NOMO-1 treated with DMSO at 0.1 percent for 48 hours (cell line): ENCODE data around the gene NXF1.
"Not testable (repeated sequence)": the region's sequence is repeated elsewhere in the genome, so short reads cannot be mapped to it uniquely, and the experiment has no call there.

ENCODE experiments used
- DNase-seq: peaks from one replicate; lab custom pipeline; 2025; ENCODE audit not compliant: unreplicated experiment; lab: John Stamatoyannopoulos, UW

Gene NXF1

DNA sequence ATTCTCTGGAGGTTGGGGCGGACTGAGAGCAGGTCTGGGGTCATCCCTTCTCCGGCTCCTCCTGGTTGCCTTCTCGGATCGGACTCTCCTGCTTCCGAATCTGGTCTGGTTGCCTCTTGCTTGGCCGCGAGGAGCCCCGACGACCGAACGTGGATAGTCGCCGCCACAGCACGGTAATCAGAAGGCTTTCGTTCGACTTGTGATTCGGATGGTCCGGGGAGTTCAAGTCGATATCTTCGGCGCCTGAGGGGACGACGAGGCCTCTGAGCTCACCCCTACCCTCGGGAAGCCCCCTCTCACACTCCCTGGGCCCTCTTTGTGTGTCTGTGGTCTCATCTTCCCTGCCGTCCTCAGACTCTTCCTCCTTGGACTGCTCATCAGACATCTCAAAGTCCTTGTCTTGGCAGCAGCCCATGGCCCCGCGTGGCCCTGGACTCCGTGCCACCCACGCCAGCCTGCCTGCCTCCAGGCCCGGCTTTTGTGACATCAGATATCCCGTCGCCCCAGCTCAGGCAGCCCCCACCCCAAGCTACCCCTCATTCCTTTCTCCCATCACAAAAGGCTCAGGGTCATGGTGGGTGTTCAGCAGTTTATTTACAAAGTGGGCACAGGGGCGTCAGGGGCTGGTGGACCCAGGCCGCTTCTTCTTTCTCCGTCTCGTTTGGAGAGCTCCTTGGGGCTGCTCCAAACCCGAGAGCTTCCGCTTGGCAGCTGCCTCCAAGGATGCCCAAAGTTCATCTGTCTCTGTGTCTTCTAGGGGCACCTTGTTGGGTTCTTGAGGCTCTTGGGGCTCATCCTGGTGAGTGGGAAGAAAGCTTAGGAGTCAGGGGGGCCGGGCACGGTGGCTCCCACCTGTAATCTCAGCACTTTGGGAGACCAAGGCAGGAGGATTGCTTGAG lies 27.3 kb upstream of the NXF1 start, which contains the start of gene TEX54:
TEX54 (minus strand) TSS at position 506 of the 899 bp plus-strand sequence.
- DNase-seq: no peak

DNA sequence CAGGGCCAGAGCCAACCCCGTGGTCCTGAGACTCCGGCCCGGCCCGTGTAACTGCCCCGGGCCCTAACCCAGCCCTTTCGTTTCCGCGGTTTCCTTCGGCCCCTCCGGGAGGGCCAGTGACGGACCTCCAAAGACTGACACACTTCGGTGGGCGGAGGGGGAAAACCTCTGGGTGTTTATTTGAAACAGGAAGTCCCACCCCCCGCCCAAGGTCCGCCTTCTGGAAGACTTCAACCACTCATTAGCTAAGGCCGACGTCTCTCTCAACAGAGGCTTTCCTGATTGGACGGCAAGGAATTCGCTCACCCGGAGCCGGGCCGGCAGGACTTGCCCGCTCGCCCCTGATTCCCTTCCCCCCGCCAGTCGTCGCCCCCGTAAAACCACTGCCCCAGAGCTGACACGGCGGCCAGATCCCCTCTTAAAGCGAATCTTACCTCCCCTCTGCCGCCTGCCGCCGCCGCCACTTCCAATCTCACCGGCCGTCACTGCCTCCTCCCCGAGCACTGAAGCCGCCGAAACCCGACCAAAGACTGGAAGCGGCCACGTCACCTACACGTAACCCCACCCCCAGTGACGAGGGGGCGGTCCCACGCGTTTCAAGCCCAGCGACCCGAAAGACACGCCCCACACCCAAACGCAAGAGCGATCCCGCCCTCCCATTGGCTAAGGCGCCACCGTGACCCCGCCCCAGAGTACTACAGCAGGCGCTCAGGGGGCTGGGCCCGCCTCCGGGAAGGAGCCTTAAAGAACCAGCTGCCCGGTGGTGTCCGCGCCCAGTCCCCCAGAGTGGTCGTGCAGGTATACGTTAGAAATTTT lies 26.5 kb upstream of the NXF1 start, which contains the start of gene STX5:
STX5 (minus strand) TSS at position 532 of the 816 bp plus-strand sequence. CDS start 808 bp downstream, outside the sequence.
- peak; percentile 97 for DNase-seq

DNA sequence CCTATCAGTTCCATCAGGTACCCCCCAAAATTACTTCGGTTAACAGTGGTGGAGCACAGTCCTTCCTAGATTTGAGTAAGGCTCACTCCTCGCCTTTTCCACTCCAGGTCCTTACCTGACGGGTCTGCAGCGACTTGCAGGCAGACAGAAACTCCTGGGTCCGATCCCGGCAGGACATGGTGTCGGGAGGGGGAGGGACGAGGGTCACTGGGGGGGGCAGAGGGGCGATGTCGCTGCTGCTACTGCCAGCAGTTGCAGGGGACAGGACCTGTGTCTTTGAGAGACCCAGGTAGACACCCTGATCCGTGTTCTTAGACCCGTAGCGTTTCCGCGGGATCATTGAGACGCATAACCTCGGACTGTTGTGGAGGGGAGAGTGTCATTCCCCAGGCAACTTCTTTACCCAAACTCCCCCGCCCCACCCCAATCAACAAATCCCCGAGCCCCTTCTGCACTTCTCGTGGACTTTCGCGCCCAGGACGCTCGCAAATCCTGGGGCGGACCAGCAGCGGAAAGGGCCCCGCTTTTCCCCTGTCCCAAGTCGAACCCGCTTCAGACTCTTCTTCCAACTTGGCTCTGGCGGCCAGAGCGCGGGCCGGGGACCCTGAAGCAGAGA lies 25.8 kb upstream of the NXF1 start:
- DNase-seq: no peak

DNA sequence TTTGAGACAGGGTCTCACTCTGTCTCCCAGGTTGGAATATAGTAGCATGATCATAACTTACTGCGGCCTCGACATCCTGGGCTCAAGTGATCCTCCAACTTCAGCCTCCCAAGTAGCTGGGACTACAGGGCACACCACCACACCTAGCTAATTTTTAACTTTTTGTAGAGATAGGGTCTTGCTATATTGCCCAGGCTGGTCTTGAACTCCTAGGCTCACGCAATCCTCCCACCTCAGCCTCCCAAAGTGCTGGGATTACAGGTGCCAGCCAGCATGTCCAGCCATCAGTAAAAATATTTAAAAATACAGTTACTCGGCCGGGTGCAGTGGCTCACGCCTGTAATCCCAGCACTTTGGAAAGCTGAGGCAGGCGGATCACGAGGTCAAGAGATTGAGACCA lies 22.9 kb upstream of the NXF1 start:
- DNase-seq: not testable (repeated sequence)

DNA sequence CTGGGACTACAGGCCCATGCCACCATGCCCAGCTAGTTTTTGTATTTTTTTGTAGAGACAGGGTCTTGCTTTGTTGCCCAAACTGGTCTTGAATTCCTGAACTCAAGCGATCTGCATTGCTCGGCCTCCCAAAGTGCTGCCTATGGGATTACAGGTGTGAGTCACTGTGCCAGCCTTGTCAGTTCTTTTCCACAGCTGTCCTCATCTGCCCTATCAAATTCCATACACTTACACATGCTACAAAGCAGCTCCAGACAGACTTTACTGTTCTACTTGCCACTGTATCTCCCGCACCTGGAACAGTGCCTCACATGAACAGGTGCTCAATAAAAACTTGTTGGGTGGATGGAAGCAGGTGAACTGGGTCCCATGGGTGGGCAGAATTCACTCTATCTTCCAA lies 18.4 kb upstream of the NXF1 start:
- DNase-seq: no peak

DNA sequence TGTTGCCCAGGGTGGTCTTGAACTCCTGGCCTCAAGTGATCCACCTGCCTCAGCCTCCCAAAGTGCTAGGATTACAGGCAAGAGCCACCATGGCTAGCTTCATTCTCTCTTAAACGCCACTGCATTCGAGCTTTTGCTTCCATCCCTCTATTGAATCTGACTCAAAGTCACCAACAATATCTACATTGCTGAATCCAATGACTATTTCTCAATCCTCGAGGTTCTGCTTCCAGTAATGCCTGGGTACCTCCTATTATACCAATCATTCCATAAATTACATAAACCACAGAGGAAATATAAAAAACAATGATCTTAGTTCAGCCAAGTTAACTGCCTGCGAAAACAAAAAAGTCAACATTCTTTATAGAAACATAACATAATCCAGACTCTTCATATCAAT lies 11.9 kb upstream of the NXF1 start:
- DNase-seq: no peak

DNA sequence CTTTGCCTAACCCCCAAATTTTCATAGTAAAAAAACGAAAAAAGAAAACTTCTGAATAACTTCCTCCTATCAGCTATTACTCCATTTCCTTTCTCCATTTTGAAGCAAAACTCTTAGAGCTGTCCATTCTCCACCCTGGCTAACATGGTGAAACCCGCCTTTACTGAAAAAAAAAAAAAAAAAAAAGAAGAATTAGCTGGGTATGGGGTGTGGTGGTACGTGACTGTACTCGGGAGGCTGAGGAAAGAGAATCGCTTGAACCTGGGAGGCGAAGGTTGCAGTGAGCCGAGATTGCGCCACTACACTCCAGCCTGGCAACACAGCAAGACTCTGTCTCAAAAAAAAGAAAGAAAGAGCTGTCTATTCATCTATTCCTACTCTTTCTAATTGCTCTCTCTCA lies 11.3 kb upstream of the NXF1 start:
- DNase-seq: peak; percentile 90

DNA sequence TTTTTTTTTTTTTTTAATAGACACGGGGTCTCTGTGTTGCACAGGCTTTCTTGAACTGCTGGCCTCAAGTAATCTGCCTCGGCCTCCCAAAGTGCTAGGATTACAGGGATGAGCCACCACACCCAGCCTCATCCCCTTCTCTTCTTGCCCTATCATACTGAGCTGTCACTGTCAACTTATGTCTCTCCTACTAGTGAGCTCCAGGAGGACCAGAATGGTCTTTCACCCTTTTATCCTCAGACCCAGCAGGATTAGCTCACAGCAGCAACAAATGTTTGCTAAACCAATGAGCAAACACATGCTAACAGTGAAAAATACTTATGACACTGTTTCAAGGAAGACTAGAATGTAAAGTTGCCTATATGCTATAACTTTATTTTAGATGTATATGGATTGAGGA lies 6.4 kb upstream of the NXF1 start:
- no peak for DNase-seq

DNA sequence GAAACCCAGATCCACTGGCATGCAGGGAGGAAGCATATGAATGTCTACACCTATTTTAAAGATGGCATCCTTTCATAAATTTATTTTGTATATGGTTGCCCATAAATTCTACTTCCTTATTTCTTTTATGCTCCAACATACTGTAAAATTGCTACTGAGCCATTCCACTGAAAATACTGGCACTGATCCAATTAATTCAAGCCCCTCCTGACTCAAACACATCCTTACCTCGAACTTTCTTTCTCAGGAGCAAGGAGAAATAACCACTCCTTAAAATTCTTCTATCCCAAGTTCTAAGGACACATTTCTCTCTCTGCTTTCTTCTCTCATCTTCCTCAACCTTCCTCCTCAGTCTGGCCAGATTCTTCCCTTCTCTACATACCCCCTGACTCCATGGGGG lies 5.5 kb upstream of the NXF1 start:
- no peak for DNase-seq

DNA sequence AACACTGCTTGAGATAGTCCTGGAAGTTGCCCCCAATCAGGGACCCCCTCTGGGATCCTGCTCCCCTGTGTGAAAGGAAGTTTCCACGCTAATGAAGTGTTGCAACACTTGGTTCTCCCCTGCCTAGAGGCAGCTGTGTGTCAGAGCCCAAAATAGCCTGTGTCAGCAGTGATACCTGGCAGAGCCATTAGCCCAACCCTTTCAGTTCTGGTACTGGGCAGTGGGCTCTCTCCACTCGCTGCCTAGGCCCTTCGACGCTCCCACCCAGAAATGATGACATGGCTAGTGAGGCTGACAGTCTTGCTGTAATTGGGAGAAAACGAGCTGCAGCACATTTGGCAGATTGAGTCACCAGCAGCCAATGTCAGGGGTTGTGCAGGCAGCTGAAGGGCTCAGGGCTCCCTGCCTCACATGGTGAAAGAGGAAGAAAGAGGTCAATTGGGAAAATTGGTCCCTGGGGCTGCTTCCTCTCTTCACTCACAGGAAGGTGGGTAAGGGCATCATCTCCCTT lies 1.4 kb upstream of the NXF1 start:
- peak; percentile 89 for DNase-seq

DNA sequence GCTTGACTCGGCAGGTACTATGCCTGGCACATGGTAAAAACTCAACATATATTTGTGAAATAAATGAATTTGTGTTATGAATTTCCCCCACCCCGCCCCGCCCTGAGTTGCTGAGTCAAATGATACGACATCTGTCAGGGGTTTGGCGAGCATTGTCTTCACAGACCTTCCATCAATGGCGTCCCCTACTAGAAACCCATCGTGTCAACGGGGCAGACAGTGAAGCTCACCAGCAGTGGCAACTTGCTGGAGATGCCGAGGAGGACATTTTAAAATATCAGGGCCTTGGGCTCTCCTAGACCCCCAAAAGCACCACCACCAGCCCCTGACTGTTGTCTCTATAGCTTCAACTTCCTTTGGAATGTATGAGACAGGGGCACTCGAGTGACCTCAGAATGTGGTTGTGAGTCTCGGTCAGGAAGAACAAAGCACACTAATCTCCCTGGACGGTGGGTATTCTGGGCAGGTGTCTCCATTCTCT lies 761 bp upstream of the NXF1 start:
- DNase-seq: no peak

DNA sequence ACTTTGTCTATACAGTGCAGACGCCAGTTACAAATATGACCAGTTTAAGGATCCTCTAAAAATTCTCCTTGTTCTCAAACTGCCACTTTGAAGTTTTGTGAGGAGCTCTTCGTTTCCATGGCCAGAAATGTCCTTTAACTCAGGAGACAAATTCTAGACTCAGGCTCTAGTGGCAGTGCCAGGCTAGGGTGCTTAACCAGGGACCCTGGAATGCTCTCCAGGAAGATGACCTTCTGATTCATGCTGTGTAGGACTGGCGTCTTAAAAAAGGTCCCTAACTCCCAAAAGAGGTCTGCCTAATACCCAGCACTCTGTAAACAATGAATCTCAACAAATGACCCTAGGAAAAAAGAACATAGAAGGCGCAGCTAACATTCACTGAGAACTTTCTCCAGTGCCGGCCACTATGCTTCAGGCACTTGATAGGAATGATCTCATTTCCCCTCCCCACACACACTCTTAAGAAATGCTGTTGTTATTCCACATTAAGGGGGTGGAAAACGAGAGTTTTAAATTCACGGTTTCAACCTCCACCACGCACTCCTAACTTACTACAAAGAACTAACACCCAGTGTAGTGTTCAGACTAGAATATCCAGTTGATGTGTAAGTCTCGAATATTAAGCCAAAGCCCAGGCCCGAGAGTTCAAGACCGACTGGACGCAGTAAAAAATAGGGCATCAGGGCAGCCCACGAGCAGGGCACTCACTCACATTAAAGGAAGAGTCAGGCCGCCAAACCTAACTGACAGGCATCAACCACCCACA lies 747 bp downstream of the NXF1 start:
- peak; percentile 18 for DNase-seq

DNA sequence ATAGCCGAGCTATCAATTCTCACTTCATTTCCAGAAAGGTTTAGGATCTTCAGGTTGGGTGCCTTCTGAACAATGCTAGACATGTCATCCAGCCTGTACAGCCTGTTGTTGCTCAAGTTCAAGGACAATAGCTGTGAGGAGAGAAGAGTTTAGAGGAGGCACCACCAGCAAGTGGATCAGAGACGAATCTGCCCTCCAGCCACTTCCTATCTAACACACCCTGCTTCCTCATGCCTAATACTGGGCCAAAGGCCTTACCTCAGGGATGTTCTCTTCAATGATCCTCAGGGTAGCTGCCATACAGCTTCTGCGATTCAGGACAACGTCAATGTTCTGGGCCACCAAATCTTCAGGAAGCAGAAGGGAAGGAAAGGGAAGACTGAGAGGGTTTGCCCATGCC lies 4.2 kb downstream of the NXF1 start:
- DNase-seq: no peak

DNA sequence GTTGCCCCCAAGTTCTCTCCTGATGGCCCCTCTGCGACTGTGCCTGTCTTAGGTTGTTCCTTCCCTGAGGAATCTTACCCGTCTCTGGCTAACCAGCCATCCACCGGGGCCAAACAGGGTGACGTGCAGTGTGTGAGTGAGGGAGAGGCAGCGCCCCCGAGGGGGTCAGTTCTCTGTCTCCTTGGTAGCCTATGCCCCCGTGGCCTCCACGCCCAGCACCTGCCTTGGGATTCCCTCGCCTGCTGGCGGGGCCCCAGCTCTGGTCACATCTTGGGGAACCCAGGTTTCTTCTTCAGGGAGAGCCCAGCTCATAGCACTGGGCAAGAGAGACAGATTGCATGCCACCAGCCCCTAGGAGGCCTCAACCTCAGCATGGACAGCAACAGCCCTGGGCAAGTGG lies 5.8 kb downstream of the NXF1 start:
- DNase-seq: no peak

DNA sequence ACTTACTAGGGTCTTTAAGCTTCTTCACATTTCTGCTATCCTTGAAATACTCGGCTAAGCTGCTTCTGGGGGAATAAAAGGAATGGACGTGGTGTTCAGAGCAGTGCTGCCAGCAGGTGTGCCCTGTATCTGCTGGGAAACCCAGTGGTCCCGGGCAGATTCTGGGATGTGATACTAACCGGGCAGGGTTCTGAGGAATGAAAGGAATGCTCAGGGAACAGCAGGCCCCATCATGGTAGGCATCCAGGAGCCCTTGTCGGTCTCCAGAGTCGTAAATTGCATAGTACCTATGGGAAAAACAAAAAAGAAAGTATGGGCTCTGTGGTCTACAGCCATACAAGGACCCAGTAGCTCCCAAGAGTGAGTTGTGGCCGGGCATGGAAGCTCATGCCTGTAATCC lies 9.0 kb downstream of the NXF1 start:
- no peak for DNase-seq

DNA sequence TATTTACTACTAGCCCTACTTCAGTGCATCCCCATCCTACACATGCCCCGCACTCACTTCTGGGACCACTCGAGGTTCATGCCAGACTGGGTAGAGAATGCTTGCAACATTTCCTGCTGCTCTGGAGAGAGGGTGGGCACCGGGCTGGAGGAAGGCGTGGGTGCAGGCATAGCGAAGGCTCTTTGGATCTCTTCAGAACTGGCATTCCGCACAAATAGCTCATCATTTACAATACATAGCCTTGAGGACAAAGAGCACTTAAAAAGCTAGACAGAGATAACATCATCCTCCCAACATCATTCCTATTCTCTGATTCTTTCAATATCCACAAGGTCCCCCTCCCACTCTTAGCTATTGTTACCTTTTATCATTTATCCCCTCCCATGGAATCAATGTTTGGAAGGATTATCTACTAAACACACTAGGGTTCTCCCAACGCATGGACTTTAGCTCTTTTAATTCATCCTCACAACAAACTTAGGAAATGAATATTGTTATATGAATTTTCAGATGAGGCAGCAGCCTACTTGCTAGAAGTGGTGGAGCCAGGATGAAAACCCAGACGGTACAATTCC lies 11.0 kb downstream of the NXF1 start:
- DNase-seq: no peak

DNA sequence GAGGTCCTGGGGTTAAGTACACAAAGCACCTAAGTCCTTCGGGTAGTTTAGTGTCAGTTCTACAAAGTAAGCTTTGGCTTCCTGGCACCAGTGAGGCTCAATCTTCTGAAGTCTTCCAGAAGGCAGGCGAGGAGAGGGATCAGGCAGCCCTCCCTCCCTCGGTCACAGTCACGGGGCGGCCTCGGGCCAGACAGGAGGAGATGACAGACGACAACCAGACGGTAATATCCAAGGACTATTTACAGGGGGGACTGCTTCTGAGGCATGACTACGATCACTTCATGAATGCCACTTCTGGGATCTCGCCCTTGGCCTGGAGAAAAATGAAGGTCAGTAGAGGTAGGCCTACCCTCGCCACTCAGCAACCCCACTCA lies 13.1 kb downstream of the NXF1 start:
- DNase-seq: no peak

DNA sequence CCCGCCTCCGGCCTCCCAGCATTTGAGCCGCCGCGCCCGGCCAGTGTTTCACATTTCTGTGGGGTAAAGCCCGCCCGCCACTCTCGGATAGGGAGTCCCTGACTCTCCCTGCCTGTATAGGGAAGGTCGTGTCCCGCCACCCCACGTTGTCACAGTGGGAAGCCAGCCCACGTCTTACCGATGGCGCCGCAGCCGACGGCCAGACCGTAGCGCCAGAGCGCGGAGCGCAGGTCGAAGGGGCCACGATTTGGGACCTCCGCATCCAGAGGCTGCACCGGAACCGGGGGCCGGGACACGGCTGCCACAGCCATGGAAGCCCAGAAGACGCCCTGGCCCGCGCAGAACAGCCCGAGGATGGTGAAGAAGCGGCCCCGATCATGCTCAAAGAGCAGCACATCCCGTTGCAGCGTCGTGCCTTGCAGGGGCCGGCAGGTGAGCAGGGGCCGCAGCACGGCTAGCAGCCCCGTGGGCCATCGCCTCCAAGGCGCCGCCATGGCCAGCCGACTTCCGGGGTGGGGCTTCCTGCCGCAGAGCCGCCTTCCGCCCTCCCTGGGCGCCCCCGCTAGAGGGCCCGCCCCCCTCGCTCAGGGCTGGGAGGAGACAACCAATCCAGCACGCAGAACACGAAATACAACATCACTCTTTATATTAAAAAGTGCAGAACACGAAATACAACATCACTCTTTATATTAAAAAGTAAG lies 13.6 kb downstream of the NXF1 start, which contains the start of gene TMEM223:
TMEM223 (minus strand) TSS at position 506 of the 701 bp plus-strand sequence; CDS start at position 494, 12 bp downstream.
- peak; percentile 76 for DNase-seq

DNA sequence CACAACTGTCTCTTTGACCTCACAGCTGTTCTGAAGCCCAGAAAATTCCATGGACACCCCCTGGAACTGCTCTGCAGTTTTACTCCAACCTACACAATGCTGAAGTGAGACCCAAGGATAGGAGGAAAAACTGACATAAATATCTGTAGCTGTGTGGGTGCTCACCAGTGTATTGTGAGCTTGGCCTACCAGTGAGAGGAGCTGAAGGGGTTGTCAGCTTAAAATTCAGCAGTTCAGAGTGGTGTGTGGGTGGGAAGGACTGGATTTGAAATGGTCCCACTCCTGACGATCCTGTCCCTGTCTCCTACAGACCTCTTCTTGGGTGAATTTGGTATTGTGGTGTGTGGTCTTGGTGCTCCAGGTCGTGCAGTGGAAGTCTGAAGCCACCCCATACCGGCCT lies 15.7 kb downstream of the NXF1 start:
- DNase-seq: no peak
